ENCODE results near the gene MANBA. TPM values are rescaled to one million over a fixed set of nuclear protein-coding genes. Genes with fewer than 3 reads are reported as not detected.

MANBA gene
- total and polyA plus RNA-seq, 2 of the 13 experiments (the other 11 are each of a cell fraction or from before 2014, with no cell fraction given) = 11.7 to 33.3 TPM

DNA sequence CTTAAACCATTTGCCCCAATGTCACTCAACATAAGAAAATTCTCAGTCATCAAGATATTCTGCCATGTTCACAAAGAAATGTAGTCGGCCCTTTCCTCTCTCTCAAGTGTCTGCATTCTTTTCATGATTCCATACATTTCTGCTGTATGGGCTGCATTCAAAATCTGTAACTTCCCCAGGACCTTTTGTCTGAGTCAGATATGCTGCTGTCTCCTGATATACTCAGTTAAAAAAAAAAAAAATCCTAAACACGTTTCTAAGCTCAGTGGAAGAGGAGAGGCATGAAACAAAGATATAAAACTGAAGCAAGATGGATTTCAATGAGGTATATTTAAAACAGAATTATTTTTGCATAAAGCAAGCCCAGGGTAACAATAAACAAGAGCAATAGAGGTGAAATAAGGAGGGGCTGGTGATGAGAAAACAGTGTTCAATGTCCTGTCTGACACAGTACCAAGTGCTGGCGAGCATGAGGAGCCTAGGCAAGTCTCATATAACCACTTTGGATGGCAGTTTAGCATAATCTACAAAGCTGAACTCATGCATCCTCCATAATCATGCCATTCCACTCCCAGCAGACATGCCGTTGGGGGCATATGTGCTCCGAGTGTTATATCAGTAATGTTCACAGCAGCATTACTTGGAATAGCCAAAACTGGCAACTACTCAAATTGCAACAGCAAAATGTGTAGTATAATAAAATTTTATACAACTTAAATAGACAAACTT lies 76.7 kb downstream of the MANBA start (continued):
- TF ChIP-seq HMGXB4 (CRISPR knock-in tag; IDR thresholded peaks at IDR 0.05; ENCODE audit: borderline replicate concordance in 1 of 2, low read depth in 1 of 2) = no peak

DNA sequence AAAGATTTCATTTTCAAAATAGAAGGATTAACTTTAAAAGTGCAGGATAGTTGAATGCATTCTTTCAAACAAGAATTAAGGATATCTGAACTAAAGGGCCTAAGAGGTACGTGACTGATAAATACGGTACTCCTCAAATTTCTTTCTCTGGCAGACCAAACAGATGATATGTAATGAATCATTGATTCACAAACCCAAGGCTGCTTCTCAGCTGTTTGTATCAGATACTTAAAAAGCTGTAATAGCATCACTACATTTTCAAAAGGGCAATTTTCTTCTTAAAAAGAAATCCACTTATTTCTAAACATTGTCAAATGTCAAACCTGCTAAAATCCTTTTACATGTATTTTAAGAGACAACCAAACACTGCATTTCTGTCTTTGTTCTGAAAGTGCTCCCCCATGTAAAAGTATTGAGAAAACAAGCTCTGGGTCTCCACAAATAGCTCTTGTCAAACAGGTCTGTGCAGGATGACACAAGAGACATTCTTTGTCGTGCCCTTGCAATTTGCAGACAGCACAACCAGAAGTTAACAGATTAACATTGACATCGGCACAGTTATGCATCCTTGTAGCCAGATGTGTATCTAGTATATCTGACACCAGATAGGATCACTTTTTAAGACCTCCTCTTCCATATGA lies 82.0 kb downstream of the MANBA start:
- no peak for DNase-seq (ENCODE audit: low spot score)
- no peak overlapping the region for H3K4me3 ChIP-seq (replicated peaks in 1 of 3; ENCODE audit: insufficient read depth in 1 of 3, low read depth in 2 of 3, low read length in 3 of 3)
- no peak for TF ChIP-seq GATAD1 (CRISPR knock-in tag; IDR thresholded peaks at IDR 0.05)
- TF ChIP-seq ZBTB42 (CRISPR knock-in tag; IDR thresholded peaks at IDR 0.05) = no peak
- TF ChIP-seq MIER2 (CRISPR knock-in tag; IDR thresholded peaks at IDR 0.05) = no peak
- ATAC-seq = no peak
- FAIRE-seq = no peak
- H3K27me3 ChIP-seq (ENCODE audit: control insufficient read depth in 1 of 2, insufficient read depth in 2 of 2, low read length in 2 of 2) = no peaks in the 10 kb centered on the region
- in situ Hi-C loops (cut with HindIII; ENCODE audit: extremely low pct_ligation_motif_present, low pct_unique_long_range_greater_than_20kb) = no loop called here
- H3K4me2 ChIP-seq (ENCODE audit: low read depth, low read length) = no peak overlapping the region
- no peaks in the 10 kb centered on the region for H3K79me2 ChIP-seq (ENCODE audit: insufficient read depth, low read length)
- H2AFZ ChIP-seq (ENCODE audit: low read length) = no peak overlapping the region
- intact Hi-C loops (cut with micrococcal nuclease; ENCODE audit: unreplicated experiment) = no loop called here
- H3K4me1 ChIP-seq (ENCODE audit: insufficient read depth, low read length) = no peaks in the 10 kb centered on the region
- BruUV-seq (replicated peaks) = no TSS peak
- ChIA-PET CTCF (ENCODE audit: low intra/inter-chr PET ratio, low total read pairs) (no interaction called here), POLR2A (no interaction called here)
- H3K27ac ChIP-seq (ENCODE audit: extremely low read length, insufficient read depth, low read length) = no peak overlapping the region
- no peak overlapping the region for H3K9ac ChIP-seq (ENCODE audit: insufficient read depth, low read depth, low read length)
- H3K36me3 ChIP-seq (replicated peaks in 1 of 2; ENCODE audit: control insufficient read depth in 1 of 2, insufficient read depth in 2 of 2, low read length in 2 of 2) = 0 out of 5 replicates have a peak, but pooled peaks cover 0 to 9% of the 10 kb centered on the region in 2 experiments
- no peaks in the 10 kb centered on the region for H3K9me3 ChIP-seq (ENCODE audit: low read length)
- 91% methylated on average over 4 of the region's 4 CpGs for WGBS (ENCODE audit: low lambda C conversion rate)
- H4K20me1 ChIP-seq (ENCODE audit: insufficient read depth, low read length) = no peaks in the 10 kb centered on the region
